Embryonic facial prominence (tissue), 1 donor: ENCODE measurements around the gene EVI2A.
"Not testable (repeated sequence)": the region's sequence is repeated elsewhere in the genome, so short reads cannot be mapped to it uniquely, and the experiment has no call there.

Experiments used
- DNase-seq: peaks from one replicate; pipeline ENCODE4 v3.0.0-alpha.2; 2016; ENCODE audit errors: extremely low spot score

EVI2A gene, protein sequence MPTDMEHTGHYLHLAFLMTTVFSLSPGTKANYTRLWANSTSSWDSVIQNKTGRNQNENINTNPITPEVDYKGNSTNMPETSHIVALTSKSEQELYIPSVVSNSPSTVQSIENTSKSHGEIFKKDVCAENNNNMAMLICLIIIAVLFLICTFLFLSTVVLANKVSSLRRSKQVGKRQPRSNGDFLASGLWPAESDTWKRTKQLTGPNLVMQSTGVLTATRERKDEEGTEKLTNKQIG

DNA sequence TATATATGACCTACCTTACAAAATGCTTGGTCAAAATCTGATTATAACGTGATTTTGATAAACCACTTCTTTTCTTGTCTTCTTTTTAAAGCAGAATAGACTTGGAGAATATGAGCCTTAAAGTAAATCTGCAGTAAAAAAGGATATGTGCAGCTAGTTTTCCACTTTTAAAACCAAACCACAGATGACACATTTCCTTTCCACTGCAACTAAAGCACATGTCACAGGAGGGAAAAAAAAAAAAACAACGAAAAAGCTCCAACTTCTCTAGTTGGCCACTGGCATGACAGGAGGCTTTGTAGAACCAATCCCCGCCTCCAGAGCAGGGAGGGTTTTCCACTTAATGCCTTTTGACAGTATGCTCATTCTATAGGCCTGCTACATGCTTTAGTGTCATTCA lies at the start of gene EVI2A:
EVI2A (minus strand) TSS at position 142 of the 400 bp plus-strand sequence. CDS start 2,609 bp downstream, outside the sequence.
- no peak for DNase-seq

DNA sequence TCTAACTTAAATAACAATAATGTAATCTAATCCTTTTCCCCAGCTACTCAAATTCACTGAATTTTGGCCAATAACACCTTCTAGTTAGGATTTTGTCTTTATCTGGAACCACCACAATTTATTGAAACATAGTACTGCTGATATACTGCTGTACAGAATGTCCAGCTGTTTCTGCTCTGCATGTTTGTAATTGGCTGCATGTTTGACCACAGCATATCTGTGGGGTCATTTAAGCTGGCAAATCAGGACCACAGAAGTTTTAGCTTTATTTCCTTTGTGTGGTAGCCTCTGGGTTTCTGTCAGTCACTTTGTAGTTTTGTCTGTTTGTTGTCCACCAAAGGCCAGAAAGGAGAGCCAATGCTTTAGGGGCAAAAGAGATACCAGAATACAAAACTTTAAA lies 47.8 kb upstream of the EVI2A start:
- no peak for DNase-seq

DNA sequence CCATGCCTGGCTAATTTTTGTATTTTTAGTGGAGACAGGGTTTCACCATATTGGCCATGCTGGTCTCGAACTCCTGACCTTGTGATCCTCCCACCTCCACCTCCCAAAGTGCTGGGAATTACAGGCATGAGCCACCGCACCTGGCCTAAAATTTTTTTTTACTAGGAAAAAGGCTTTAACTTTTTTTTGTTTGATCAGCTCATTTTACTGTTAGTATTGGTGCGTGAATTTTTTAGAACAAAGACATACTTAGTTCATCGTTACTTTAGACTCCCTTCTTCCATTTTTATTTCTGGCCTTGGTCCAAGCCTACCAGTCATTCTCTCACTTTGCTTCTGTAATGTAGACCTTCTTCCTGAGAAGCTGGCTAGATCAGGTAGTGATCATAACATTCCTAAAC lies 44.7 kb upstream of the EVI2A start:
- no peak for DNase-seq

DNA sequence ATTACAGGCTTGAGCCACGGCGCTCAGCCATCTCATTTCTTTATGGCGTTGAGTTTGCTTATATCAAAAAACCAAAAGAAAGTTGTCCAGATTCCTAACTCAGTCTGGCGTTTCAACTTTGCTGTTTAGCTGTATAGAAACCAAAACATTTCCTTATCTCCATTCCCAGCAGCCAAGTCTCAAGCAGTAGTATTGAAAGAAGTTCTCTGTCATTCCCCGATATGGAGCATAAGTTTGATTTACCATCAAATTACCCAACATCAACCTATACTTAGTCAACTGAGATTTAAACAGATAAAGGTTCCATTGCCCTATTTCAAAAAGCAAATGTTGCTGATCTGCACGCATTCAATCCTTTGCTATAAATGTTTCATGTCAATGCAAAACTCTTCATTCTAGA lies 42.6 kb upstream of the EVI2A start:
- no peak for DNase-seq

DNA sequence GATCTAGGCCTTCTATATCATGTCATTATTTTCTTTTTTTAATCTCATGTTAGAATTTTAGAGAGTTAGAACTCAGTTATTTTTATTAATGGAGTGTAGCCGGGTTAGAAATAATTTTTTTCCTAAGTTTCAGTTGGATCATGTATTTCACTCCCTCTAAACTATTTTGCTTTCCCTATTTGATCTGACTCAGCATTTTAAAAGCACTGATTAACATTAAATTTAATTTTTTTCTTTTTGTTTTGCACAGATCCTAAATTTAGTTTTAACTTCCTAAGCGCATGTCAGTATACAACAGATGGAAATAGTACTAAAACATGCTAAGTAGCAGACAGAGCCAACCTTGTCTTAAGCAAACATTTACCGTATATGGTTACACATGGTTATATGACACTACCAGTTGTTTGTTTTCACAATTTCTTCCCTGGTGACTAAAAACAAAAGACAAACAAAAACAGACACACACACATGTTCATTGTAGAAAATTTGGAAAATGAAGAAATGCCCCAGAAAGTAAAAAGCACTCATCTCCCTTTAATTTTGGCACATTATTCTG lies 36.5 kb upstream of the EVI2A start:
- no peak for DNase-seq

DNA sequence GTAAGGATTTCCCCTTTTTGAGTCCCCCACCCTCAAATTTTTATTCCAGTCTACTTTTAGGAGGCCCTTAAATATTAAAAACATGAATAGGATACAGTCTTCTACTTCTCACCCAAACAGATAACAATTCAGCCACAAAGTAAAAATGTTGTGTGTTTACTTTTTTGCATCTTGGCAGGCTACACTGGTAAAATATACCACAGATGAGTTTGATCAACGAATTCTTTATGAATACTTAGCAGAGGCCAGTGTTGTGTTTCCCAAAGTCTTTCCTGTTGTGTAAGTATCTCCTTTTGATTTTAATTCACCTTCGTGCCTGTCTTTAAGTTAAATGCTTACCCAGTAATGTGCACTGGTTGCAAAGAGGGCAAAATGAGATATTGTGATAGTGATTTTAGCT lies 35.7 kb upstream of the EVI2A start:
- no peak for DNase-seq

DNA sequence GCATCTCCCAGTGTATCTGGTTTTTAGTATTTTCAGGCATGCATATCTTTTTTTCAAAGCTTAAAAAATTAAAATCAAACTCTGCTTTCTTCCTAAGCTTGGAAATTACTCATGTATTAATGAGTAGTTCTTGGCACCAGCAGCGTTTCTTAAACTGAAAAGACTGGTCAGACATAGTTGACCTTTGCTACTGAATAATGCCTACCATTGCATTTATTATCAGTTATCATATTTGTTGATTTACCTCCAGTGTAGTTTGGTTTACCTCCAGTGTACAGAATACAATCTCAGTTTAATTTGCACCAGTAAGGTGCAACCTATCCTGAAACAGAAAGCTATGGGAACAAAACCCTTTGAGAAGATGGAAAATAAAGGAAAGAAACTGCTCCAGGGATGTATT lies 34.5 kb upstream of the EVI2A start:
- DNase-seq = no peak

DNA sequence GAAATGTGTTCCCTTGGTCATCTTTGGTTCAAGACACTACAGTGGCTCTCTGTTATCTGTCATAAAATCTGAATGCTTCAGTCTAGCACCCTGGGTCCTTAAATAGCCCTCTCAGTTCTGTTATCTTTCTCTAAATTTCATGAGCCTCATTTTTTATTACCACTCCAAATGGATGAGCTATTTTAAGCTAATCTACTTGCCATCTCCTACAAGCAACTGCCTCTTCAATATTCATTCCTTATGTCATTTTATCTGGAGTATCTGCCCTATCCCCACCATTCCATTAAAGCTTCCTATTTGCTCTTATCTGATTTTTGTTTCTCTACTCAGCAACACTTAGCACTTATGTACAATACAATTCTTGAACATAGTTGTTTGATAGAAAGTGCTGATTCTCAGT lies 28.0 kb upstream of the EVI2A start:
- no peak for DNase-seq

DNA sequence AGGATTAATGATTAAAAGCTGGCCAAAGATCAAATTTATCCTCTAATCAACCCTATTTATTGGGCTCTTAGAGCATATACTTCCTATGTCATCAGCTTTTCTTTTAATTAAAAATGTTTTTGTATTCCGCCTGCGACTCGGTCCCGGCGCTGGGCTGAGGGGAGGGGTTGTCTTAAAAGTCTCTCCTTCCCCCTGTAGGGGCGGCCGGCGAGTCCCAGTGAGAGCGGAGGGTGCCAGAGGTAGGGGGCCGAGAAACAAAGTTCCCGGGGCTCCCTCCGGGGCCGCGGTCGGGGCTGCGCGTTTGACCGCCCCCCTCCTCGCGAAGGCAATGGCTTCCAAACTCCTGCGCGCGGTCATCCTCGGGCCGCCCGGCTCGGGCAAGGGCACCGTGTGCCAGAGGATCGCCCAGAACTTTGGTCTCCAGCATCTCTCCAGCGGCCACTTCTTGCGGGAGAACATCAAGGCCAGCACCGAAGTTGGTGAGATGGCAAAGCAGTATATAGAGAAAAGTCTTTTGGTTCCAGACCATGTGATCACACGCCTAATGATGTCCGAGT lies 23.8 kb upstream of the EVI2A start:
- DNase-seq = not testable (repeated sequence)

DNA sequence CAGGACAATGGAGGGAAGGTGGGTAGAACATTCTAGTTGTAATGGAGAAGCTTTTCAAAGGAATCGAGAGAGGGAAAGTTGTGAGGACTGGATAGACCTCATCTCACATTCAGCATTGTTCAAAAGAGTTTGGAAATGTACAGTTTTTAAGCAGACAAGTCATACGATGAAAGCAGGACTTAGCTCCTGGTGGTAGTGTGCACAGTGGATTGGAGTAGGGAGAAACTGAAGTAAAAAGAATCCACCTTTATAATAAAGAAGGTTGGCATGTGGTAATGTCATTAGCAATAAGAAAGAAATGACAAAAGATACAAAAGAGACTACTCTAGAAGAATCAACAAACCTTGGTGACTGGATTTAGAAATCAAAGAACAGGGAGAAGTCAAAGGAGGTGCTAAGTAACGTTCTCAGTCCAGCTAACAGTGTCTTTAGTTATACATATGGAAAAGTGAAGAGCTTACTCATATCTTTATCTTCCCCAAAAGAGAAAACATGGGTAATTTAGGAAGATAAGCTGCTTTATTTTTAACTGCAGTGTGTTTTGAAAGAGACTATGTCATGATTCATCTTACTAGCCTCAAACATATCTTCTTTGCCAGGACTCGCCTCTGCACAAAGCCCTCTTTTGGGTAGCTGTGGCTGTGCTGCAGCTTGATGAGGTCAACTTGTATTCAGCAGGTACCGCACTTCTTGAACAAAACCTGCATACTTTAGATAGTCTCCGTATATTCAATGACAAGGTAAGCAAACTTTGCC lies 18.7 kb upstream of the EVI2A start:
- DNase-seq = no peak

DNA sequence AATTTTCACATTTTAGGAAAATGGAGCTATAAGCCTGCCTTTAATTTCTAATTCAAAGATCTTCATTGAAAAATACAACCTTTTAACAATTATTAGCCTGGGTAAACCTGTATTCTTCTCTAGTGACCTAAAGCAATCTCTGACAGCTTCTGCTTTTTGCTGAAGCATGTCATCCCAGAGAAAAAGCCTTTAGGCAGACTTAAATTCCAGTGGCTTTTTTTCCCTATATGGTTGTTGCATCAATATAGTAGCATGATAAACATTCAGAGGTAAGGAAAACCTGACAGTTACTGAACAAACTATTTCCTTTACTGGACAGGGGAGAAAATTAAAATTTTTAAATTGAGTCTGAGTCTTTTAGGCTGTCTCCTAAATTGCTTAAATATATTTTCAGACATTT lies 7.8 kb upstream of the EVI2A start:
- DNase-seq = no peak

DNA sequence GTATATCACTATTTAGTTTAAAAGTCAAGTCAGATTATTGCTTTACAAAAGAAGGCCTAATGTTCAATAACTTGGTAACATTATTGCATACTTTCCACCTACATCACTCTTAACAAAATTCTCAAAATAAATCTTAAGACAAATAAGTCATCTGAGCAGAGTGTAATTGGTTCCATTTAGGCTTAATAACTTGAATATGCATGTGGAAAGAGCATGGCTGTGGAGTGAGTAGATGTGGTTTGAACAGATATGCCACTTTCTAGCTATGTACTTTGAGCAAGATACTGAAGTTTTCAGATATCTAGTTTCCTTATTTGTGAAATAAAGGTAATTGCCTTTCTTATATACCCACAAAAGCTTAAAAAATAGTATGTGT lies 6.7 kb upstream of the EVI2A start:
- DNase-seq = no peak

DNA sequence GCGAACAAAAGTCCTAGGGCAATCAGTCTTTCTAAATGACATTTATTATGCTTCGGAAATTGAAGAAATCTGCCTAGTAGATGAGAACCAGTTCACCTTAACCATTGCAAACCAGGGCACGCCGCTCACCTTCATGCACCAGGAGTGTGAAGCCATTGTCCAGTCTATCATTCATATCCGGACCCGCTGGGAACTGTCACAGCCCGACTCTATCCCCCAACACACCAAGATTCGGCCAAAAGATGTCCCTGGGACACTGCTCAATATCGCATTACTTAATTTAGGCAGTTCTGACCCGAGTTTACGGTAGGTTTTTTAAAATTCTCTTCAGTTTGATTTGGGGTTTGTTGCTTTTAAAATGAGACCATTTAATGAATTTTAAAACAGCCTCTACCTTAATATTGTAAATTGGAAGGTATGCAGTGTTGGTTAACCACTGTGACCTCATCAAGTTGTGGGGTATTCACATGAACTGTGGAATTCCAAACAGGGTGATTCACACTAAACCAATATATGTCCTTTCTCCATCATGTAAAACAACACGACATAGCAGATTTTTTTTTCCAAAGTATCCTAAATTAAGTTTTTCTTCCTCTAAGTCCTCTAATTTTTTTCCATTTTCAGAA lies 6.2 kb upstream of the EVI2A start:
- DNase-seq = no peak

DNA sequence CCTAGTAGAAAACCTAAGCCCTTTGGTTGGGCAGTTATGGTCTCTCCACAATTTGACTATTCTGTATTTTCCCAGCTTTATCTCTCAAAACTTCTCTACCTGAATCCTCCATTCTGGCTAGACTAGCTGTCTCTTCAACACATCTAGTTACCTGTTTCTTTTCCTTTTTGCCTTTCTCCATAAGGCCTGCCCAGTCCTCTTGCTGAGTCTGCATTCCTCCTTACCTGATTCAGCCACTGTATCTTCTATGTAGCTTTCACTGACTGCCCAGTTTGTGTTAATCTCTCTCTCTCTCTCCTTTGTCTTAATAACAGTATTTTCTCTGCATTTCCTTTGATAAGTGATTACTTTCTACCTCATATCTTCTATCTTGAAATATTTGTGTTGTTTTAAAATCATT lies 2.1 kb upstream of the EVI2A start:
- no peak for DNase-seq

DNA sequence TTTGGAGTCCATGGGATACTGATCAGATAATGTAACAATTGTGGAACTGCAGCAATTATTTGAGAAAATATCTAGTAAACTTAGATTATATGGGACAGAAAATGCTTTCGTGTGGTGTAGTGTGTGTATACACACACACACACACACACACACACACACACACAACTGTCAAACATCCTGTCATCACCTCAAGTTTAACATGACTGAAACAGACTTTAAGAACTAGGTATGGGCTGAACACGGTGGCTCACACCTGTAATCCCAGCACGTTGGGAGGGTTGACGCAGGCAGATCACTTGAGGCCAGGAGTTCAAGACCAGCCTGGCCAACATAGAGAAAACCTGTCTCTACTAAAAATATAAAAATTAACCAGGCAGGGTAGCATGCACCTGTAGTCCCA lies 544 bp upstream of the EVI2A start:
- no peak for DNase-seq

DNA sequence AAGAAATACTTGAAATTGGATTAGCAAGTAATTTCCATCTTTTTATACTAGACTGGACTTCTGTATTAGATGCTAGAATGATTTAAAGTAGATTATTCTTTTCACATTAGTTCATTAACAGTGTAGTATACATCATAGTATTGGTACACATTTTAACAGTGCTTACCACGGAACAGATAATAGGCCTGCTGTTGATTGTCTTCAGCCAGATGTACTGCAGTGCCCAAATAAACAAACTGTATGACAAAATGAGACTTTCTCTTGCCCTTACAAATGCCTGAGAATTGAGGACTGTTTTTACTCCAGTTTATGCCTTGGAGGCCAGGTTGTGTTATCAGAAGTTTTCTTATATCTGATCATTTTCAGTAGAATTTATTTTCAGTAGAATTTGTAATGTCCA lies 631 bp downstream of the EVI2A start:
- no peak for DNase-seq

DNA sequence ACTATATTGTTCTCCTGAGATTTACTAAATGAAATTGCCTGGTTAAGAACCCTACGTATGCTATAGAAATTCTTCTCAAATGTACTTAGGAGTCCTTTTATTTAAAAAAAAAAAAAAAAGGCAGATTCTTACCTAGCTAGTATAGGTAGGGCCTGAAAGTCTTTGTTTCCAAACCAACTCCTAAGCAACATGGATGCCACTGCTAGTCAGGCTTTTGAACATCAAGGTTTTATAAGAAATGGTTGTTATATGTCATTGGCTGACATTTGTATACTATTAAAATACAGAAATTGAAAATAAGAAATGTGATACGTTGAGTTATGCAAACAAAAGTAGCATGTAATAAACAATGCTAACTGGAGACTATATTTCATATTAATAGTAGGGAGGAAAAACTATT lies 1.2 kb downstream of the EVI2A start:
- DNase-seq = no peak

DNA sequence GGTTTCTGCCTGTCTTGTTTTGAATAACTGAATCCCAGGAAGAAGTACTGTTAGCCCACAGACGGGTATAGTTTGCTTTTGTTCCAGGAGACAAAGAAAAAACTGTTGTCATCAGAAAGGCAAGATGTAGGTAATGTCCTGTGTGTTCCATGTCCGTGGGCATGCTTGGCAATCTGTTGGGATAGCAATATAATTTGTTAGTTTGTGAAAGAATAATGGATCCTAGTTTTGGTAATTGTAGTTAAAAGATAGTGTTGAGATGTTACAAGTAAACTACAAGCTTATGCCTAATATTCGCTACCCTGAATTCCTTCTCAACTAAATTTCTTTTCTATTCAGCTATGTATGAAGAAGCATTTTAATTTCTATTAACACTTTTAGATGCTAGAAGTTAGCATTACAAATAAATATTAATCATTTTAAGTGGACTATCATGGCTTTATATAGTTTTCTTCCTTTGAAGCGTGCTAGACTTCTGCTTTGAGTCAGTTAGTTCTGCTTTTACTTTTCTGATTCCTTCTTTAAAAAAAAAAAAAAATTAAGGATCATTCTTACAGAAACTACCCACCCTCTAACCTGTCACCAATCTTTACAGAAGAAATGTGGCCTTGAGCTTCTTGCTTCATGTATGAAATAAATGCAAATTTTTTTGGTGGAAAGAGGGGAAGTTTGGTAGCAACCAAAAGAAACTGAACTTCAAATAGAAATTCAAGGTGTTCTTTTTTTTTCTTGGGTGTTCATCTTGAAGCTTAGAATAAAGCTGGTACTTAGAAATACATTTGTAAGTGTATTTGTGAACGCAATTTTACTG lies 2.4 kb downstream of the EVI2A start:
- no peak for DNase-seq

DNA sequence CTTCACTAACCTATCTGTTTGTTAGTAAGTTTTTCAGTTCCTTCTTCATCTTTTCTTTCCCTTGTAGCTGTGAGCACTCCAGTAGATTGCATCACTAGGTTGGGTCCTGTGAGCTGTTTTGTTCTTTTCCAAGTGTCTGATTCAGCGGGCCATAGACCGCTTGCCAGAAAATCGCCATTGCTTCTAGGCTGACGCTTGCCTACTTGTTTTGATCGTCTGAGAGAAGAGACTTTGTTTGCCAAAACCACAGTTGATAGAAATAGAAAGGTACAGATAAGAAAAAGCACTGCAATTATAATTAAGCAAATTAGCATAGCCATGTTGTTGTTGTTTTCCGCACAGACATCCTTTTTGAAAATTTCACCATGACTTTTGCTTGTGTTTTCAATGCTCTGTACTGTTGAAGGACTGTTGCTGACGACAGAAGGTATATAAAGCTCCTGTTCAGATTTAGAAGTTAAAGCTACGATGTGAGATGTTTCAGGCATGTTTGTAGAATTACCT lies 3.1 kb downstream of the EVI2A start:
- DNase-seq = no peak

DNA sequence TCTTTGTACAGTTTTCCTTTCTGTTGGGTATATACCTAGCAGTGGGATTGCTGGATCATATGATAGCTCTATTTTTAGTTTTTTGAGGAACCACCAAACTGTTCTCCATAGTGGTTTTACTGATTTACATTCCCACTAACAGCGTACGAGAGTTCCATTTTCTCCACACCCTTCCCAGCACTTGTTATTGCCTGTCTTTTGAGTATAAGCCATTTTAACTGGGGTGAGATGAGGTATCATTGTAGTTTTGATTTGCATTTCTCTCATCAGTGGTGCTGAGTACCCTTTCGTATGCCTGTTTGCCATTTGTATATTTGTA lies 6.7 kb downstream of the EVI2A start:
- DNase-seq = no peak

DNA sequence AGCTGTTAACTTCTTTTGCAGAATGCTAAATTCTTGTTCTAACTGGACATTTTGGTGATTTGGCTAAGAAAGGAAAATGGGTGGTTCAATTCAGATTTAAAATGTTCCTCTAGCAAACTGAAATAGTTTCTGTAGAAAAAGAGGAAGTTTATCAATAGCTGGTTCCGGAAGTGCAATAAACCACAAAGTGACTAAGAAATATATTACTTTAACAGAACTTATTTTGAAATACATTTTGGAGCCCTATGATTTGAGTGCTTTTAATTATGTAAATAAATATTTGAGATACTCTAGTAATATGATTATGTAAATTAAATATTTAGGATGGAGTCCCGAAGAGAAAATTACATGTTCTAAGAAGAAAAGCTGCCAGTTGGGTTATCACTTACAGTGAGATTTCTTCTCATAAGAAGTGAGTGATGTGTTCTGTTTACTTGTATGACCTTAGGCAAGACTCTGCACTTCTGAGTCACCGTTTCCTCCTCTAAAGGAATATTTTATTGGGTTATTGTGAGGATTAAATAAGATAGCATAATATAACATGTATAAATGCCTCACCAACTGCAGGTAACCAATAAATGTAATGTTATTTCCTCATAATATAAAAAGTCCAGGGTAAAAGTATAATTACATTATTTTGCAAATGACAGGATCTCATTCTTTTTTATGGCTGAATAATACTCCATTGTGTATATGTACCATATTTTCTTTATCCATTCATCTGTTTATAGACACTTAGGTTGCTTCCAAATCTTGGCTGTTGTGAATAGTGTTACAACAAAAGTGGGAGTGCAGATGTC lies 7.2 kb downstream of the EVI2A start, which contains the start of gene EVI2B:
EVI2B (minus strand) TSS at position 73 of the 800 bp plus-strand sequence. CDS start 8,445 bp downstream, outside the sequence.
- no peak for DNase-seq
